SH-SY5Y (cell line): ENCODE data around the gene CNGA3.

Source experiments
- GATA2 ChIP-seq: IDR thresholded peaks from 2 replicates; pipeline ENCODE4 v1.6.1; 2011; ENCODE audit warnings: mild to moderate bottlenecking, low read depth, low read length
- GATA3 ChIP-seq: IDR thresholded peaks from 2 replicates; pipeline ENCODE4 v1.6.1; 2011; ENCODE audit warnings: low read depth, mild to moderate bottlenecking, low read length, moderate library complexity

GRCh38 chr2:98379311-98380202, 33.3 kb downstream of the CNGA3 start:
- TF ChIP-seq GATA2 (no peak), GATA3 (no peak)
